Measurements from ENCODE around the gene OR8H3.
"Not testable (repeated sequence)": the region's sequence is repeated elsewhere in the genome, so short reads cannot be mapped to it uniquely, and the experiment has no call there.

The OR8H3 gene, protein sequence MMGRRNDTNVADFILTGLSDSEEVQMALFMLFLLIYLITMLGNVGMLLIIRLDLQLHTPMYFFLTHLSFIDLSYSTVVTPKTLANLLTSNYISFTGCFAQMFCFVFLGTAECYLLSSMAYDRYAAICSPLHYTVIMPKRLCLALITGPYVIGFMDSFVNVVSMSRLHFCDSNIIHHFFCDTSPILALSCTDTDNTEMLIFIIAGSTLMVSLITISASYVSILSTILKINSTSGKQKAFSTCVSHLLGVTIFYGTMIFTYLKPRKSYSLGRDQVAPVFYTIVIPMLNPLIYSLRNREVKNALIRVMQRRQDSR

GRCh38 chr11:56122073-56122472, at the start of gene OR8H3:
Gene OR8H3, plus strand, starts transcription at chr11:56122373. Its CDS starts 0 bp downstream, at chr11:56122373.
- no peak for DNase-seq

GRCh38 chr11:56089697-56090096, 32.5 kb upstream of the OR8H3 start:
- DNase-seq = no peak

DNA sequence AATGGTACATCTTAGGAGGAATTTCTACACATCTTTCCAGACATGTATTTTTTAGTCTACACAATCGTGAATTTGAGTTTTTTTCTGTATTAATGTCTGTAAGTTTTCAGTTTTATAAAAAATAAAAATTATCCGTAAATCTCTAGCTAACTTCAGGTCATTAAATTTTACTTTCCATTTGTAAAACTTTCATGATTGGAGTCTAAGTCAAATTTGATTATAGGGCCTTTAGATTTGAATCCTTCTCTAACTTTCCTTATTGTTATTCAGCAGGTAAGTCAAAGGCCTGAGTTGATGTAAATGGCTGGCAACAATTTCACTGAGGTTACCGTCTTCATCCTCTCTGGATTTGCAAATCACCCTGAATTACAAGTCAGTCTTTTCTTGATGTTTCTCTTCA, 29.2 kb upstream of the OR8H3 start, which contains the start of gene OR8I2:
OR8I2 (plus strand) TSS at position 301 of the 400 bp plus-strand sequence; CDS start at position 301, 0 bp downstream.
- DNase-seq = no peak

DNA sequence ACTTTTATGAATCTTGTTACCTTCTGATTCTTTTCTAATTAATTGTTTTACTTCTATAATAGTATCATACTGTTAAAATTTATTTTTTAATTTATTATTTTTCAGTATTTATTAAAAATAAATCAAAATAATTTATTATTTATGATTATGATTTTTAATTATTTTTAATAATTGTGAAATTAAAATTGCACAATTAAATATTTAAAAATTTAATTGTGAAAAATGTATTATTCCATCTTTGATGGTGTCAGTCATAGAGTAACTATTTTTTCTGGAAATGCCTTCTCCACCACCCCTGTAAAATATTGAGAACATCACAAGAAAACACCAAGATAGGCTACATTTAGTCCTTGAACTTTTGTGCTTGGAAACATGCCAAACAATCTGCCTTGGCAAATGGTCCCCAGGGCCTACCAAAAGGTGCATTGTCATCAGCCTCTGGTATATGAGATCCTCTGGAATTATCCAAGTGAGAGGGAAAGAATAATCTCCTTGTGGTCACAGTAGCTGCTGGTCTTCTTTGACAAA, 18.9 kb upstream of the OR8H3 start, which contains the start of gene OR8H2:
OR8H2 (plus strand) TSS at position 478 of the 528 bp plus-strand sequence. CDS start 1,356 bp downstream, outside the sequence.
- no peak for DNase-seq

DNA sequence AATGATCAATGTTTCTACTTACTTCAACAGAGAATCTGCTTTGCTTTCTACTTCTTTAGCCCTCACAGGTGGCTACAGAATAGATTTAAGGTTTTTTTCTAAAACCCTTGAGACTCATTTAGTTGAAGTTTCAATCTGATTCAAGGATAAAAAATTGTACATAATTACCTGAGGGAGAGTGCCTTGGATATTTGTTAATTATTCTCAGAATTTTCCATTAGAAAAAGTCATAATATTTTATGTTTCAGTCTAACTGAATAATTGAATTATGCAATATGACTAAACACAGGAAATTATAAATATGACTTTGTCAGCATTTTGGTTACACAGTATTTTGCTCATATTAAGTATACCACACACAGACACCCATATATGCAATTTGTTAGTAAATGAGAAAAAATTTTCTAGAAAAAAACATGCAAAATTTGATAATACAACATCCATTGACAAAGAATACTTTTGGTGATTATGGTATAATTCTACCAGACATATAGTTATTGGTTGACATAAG, 18.0 kb downstream of the OR8H3 start, which contains the start of gene OR8J3:
OR8J3 (minus strand) TSS at position 51 of the 511 bp plus-strand sequence. CDS start 2,483 bp downstream, outside the sequence.
- no peak for DNase-seq

DNA sequence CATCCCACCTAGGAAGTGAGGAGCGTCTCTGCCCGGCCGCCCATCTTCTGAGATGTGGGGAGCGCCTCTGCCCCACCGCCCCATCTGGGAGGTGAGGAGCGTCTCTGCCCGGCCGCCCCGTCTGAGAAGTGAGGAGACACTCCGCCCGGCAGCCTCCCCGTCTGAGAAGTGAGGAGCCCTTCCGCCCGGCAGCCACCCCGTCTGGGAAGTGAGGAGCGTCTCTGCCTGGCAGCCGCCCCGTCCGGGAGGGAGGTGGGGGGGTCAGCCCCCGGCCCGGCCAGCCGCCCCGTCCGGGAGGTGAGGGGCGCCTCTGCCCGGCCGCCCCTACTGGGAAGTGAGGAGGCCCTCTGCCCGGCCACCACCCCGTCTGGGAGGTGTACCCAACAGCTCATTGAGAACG, 21.5 kb downstream of the OR8H3 start:
- DNase-seq = not testable (repeated sequence)

GRCh38 chr11:56151376-56151775, 29.2 kb downstream of the OR8H3 start:
- DNase-seq = no peak

DNA sequence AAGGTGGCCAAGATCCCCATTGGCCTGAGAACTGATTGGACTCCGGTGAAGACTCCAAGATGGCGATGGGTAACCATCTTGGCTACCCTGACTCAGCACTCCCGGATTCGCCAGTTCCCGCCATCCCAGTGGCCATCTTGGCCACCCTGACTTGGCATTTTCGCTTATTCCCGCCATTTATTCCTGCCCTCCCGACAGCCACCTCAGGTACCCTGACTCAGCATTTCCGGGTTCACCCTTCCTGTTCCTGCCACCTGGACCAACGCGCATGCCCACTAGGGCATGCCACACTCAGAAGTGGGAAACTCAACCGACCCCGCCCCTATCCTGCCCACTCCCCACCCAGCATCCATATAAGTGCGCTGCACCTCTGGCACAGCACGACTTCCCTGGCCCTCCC, 30.2 kb downstream of the OR8H3 start:
- no peak for DNase-seq

DNA sequence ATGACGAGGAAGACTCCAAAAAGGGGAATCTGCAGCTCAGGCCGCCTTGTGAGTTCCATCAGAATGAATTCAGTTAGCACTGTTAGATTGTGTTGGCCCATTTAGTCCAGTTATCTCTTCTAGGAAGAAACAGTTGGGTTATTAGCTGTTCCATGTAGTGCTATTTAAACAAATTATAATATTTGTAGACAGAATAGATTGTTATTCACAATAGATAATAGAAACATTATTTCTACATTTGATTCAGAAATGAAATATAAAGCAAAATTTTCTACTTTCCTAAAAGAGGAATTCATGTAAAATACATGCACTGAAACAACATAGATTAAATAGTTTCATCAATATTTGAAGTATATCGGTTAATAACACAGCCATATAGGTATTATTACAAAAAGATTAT, 38.0 kb downstream of the OR8H3 start, which contains the start of gene OR8K5:
OR8K5 (minus strand) TSS at position 101 of the 400 bp plus-strand sequence; CDS start at position 101, 0 bp downstream.
- no peak for DNase-seq

GRCh38 chr11:56163804-56164203, 41.6 kb downstream of the OR8H3 start:
- no peak for DNase-seq

DNA sequence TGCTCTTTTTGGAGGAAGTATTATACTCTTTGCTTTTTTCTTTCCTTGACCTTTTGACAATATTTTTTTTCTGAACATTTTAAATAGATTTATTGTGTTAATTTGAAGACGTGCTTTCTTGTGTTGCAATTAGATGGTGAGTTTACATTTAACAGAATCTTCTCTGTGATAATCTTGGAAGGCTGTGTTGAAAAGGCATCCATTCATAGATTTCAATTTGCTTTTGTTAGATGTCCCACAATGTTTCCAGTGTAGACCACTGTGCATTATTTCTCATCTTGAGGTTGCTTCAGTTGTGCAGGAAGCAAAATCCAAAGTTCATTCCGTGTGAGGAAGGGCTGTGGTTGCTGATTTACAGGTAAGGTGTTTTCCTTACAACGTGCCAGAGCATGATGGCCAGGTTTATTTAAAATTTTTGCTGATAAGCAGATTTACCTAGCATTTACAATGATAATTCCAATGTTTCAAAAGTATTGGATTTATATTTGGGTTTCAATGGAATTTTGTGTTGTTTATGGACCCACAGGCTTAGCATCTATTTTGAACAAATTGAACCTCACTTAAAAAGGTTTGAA, 50.2 kb downstream of the OR8H3 start:
- DNase-seq = no peak

All from femur (tissue), 1 donor.